ENCODE measurements around the gene MCUB. TPM values are rescaled to one million over a fixed set of nuclear protein-coding genes. Genes with fewer than 3 reads are reported as not detected.

The MCUB gene
- total RNA-seq, 1 donor from 2014 or later, result 29.2 TPM

GRCh38 chr4:109547394-109547793, 12.7 kb upstream of the MCUB start:
- DNase-seq (ENCODE audit: low read depth), result no peak
- H3K4me3 ChIP-seq (ENCODE audit: low read depth, low read length), result no peak overlapping the region
- no peaks in the 10 kb centered on the region for H3K36me3 ChIP-seq (ENCODE audit: control insufficient read depth, insufficient read depth, low read length)
- TF ChIP-seq CTCF (IDR thresholded peaks at IDR 0.05; ENCODE audit: insufficient read depth, low read length, poor library complexity, severe bottlenecking), result no peak
- H3K27me3 ChIP-seq (ENCODE audit: control insufficient read depth, insufficient read depth, low read length), result no peaks in the 10 kb centered on the region

GRCh38 chr4:109548655-109549054, 11.4 kb upstream of the MCUB start:
- Histone ChIP-seq H3K4me3 (ENCODE audit: low read depth, low read length) (no peak overlapping the region), H3K36me3 (ENCODE audit: control insufficient read depth, insufficient read depth, low read length) (no peaks in the 10 kb centered on the region), H3K27me3 (ENCODE audit: control insufficient read depth, insufficient read depth, low read length) (no peaks in the 10 kb centered on the region)
- DNase-seq (ENCODE audit: low read depth), result peak; percentile 77
- no peak for TF ChIP-seq CTCF (IDR thresholded peaks at IDR 0.05; ENCODE audit: insufficient read depth, low read length, poor library complexity, severe bottlenecking)

GRCh38 chr4:109552237-109552636, 7.8 kb upstream of the MCUB start:
- no peak for TF ChIP-seq CTCF (IDR thresholded peaks at IDR 0.05; ENCODE audit: insufficient read depth, low read length, poor library complexity, severe bottlenecking)
- H3K4me3 ChIP-seq (ENCODE audit: low read depth, low read length), result no peak overlapping the region

GRCh38 chr4:109553130-109553529, 6.9 kb upstream of the MCUB start:
- Histone ChIP-seq H3K27me3 (ENCODE audit: control insufficient read depth, insufficient read depth, low read length) (no peaks in the 10 kb centered on the region), H3K4me3 (ENCODE audit: low read depth, low read length) (no peak overlapping the region), H3K36me3 (ENCODE audit: control insufficient read depth, insufficient read depth, low read length) (no peaks in the 10 kb centered on the region)
- DNase-seq (ENCODE audit: low read depth), result no peak
- TF ChIP-seq CTCF (IDR thresholded peaks at IDR 0.05; ENCODE audit: insufficient read depth, low read length, poor library complexity, severe bottlenecking), result no peak

More at GRCh38 chr4:109552237-109552636, 7.8 kb upstream of the MCUB start:
- Histone ChIP-seq H3K27me3 (ENCODE audit: control insufficient read depth, insufficient read depth, low read length) (no peaks in the 10 kb centered on the region), H3K36me3 (ENCODE audit: control insufficient read depth, insufficient read depth, low read length) (no peaks in the 10 kb centered on the region)
- DNase-seq (ENCODE audit: low read depth), result no peak

- DNase-seq (ENCODE audit: low read depth), result no peak
- H3K27me3 ChIP-seq (ENCODE audit: control insufficient read depth, insufficient read depth, low read length), result no peaks in the 10 kb centered on the region
Observed at GRCh38 chr4:109554971-109555370, 5.1 kb upstream of the MCUB start.

More at GRCh38 chr4:109554971-109555370, 5.1 kb upstream of the MCUB start:
- H3K36me3 ChIP-seq (ENCODE audit: control insufficient read depth, insufficient read depth, low read length), result no peaks in the 10 kb centered on the region
- H3K4me3 ChIP-seq (ENCODE audit: low read depth, low read length), result no peak overlapping the region
- no peak for TF ChIP-seq CTCF (IDR thresholded peaks at IDR 0.05; ENCODE audit: insufficient read depth, low read length, poor library complexity, severe bottlenecking)

Data from kidney epithelial cell (primary cell).